Measurements from ENCODE around the gene ACP6. TPM values are rescaled to one million over a fixed set of nuclear protein-coding genes. Genes with fewer than 3 reads are reported as not detected.

ACP6 gene
- total RNA-seq, 4 donors from 2014 or later, result 8.8 to 20.7 (median 13.9) TPM

GRCh38 chr1:147611021-147611426 lies 59.3 kb downstream of the ACP6 start:
- 100% methylated on average over 2 to 3 of the region's 3 CpGs for WGBS, 2 donors (ENCODE audit: low coverage in 1 of 2)
- peaks cover 5 to 66% of the 10 kb centered on the region in 2 donors for H3K36me3 ChIP-seq

DNA sequence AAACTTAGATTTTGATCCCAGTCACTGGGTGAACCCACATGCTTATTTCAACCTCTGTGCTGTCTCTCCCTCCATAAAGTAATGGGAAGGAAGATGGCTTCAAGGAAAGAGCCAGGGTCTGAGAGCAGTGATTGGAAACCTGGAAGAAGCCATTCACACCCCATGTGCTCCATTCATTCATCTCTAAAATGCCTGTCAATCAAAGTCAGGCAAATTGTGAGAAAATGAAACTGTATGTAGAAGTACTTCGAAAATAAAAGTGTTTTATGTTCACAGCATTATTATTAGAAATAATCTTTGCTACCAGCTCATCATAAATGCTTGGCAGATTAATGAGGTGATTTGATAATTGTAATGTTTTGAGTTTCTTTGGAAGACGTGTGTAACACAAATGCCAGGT lies 61.0 kb downstream of the ACP6 start:
- Histone ChIP-seq H3K4me3 (no peak overlapping the region), H3K4me1 (peaks cover 0 to 67% (median 15%) of the 10 kb centered on the region in 3 donors), H3K9me3 (no peaks in the 10 kb centered on the region), H3K27me3 (no peaks in the 10 kb centered on the region), H3K27ac (no peak overlapping the region), H3K36me3 (peaks cover 1 to 49% of the 10 kb centered on the region in 2 donors)
- TF ChIP-seq, protein P1, sequence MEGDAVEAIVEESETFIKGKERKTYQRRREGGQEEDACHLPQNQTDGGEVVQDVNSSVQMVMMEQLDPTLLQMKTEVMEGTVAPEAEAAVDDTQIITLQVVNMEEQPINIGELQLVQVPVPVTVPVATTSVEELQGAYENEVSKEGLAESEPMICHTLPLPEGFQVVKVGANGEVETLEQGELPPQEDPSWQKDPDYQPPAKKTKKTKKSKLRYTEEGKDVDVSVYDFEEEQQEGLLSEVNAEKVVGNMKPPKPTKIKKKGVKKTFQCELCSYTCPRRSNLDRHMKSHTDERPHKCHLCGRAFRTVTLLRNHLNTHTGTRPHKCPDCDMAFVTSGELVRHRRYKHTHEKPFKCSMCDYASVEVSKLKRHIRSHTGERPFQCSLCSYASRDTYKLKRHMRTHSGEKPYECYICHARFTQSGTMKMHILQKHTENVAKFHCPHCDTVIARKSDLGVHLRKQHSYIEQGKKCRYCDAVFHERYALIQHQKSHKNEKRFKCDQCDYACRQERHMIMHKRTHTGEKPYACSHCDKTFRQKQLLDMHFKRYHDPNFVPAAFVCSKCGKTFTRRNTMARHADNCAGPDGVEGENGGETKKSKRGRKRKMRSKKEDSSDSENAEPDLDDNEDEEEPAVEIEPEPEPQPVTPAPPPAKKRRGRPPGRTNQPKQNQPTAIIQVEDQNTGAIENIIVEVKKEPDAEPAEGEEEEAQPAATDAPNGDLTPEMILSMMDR (IDR thresholded peaks at IDR 0.05), result no peak
- no peak for TF ChIP-seq POLR2A (IDR thresholded peaks at IDR 0.05)
- no peak for TF ChIP-seq EP300 (IDR thresholded peaks at IDR 0.05)
- TF ChIP-seq POLR2AphosphoS5 (IDR thresholded peaks at IDR 0.05), result no peak
- 52 to 68% methylated on average over 2 of the region's 2 CpGs for WGBS, 2 donors (ENCODE audit: low coverage in 1 of 2)
- ATAC-seq, result no peak

More at GRCh38 chr1:147611021-147611426, 59.3 kb downstream of the ACP6 start:
- TF ChIP-seq, protein P1 (IDR thresholded peaks at IDR 0.05), result no peak
- TF ChIP-seq POLR2AphosphoS5 (IDR thresholded peaks at IDR 0.05) (no peak), EP300 (IDR thresholded peaks at IDR 0.05) (no peak), POLR2A (IDR thresholded peaks at IDR 0.05) (no peak)
- H3K27ac ChIP-seq, result no peak overlapping the region
- H3K27me3 ChIP-seq, result no peaks in the 10 kb centered on the region
- peaks cover 0 to 56% (median 12%) of the 10 kb centered on the region in 3 donors for H3K4me1 ChIP-seq
- no peak overlapping the region for H3K4me3 ChIP-seq
- ATAC-seq, result no peak
- H3K9me3 ChIP-seq, result no peaks in the 10 kb centered on the region

DNA sequence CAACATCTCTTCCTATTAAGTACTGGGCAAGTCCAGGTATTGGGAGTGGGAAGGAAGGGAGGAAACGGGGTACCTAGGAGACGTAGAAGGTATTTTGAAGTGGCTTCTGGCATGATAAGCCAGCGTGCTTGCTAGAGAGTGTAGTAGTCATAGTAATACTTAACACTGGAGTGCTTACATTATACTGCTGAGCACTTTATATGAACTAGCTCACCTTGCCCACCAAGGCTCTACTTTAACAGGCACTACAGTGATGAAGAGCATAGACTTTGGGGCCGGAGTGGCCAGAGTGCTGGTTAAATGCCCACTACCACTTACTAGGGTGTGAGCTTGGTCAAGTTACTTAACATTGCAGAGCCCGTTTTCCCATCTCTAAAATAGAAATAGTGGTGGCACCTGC lies 61.7 kb downstream of the ACP6 start:
- 88 to 97% methylated on average over 4 of the region's 5 CpGs for WGBS, 2 donors (ENCODE audit: low coverage in 1 of 2)
- H3K4me1 ChIP-seq, result peaks cover 0 to 66% (median 15%) of the 10 kb centered on the region in 3 donors
- no peak overlapping the region for H3K27ac ChIP-seq
- no peaks in the 10 kb centered on the region for H3K27me3 ChIP-seq
- no peaks in the 10 kb centered on the region for H3K9me3 ChIP-seq
- H3K4me3 ChIP-seq, result no peak overlapping the region
- no peak for ATAC-seq
- H3K36me3 ChIP-seq, result peaks cover 0 to 42% of the 10 kb centered on the region in 2 donors
- no peak for TF ChIP-seq POLR2AphosphoS5 (IDR thresholded peaks at IDR 0.05)

DNA sequence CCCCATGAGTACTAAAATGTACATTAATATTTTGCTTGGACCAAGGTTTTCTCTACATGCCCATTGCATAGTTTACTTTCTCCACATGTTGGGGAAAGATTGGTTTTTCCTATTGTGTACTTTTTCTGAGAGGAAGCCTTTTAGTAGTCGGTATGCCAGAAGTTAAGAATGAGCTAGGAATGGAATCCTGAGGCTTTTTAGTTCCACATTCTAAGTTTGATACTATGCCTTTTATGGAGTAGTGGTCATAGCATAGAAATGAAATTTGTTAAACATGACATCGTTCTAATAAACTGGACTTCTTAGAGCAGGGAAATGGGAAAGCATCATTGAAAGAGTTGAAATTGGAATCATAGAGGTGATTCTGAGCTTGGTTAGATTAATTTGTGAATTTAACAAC lies 64.7 kb downstream of the ACP6 start:
- no peak for ATAC-seq
- H3K27me3 ChIP-seq, result no peaks in the 10 kb centered on the region
- H3K36me3 ChIP-seq, result peaks cover 0 to 15% of the 10 kb centered on the region in 2 donors
- TF ChIP-seq EP300 (IDR thresholded peaks at IDR 0.05) (no peak), POLR2A (IDR thresholded peaks at IDR 0.05) (no peak), POLR2AphosphoS5 (IDR thresholded peaks at IDR 0.05) (no peak)
- TF ChIP-seq, protein P1 (IDR thresholded peaks at IDR 0.05), result no peak
- H3K27ac ChIP-seq, result peak overlapping the region; percentile 62 to 90 (median 66)
- H3K9me3 ChIP-seq, result no peaks in the 10 kb centered on the region
- peaks cover 6 to 72% (median 13%) of the 10 kb centered on the region in 3 donors for H3K4me1 ChIP-seq
- 28 to 38% methylated on average over 2 of the region's 2 CpGs for WGBS, 2 donors (ENCODE audit: low coverage in 1 of 2)
- no peak overlapping the region for H3K4me3 ChIP-seq

DNA sequence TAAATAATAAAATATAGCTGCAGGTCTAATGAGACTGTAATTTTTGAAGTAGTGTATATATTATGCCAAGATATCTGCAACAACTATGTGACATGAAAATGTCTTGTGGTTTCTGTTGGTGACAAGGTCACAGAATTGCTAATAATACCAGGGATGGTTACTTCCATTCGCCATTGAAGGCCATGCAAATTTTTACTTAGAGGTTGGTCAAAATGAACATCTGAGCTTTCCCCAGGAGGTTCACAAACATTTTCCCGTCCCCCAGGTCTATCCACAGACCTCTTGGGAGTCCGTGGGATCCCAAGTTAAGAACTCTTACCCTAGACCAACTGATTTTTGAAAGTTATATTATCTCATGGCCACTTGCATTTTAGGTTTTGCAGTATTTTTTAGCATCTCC lies 66.3 kb downstream of the ACP6 start:
- TF ChIP-seq POLR2A (IDR thresholded peaks at IDR 0.05), result no peak
- no peak for TF ChIP-seq POLR2AphosphoS5 (IDR thresholded peaks at IDR 0.05)
- TF ChIP-seq EP300 (IDR thresholded peaks at IDR 0.05), result no peak
- TF ChIP-seq, protein P1 (IDR thresholded peaks at IDR 0.05), result no peak
- Histone ChIP-seq H3K4me1 (peaks cover 6 to 58% (median 6%) of the 10 kb centered on the region in 3 donors), H3K27me3 (no peaks in the 10 kb centered on the region)

More for the DNA sequence above, 66.3 kb downstream of the ACP6 start:
- H3K36me3 ChIP-seq, result peaks cover 0 to 15% of the 10 kb centered on the region in 2 donors
- H3K4me3 ChIP-seq, result no peak overlapping the region
- peak overlapping the region in 2 of 4 donors; percentile 62 to 65 for H3K27ac ChIP-seq
- 90 to 94% methylated on average over 3 of the region's 3 CpGs for WGBS, 2 donors (ENCODE audit: low coverage in 1 of 2)
- no peaks in the 10 kb centered on the region for H3K9me3 ChIP-seq
- ATAC-seq, result no peak
